H9 (cell line): Measurements from ENCODE around the gene FAM221B. TPM values are rescaled to one million over a fixed set of nuclear protein-coding genes. Genes with fewer than 3 reads are reported as not detected.

ENCODE experiments used
- DNase-seq: peaks from one replicate; pipeline ENCODE4 v3.0.0-alpha.2; 2017
- H2AFZ ChIP-seq: one replicate; pipeline ENCODE4 v1.6.1; 2013; ENCODE audit warnings: mild to moderate bottlenecking, low read length, control low read depth, moderate library complexity
- H2AK5ac ChIP-seq: 2 replicates; pipeline ENCODE4 v1.6.1; 2013; ENCODE audit warnings: low read length, control low read depth, mixed read lengths; ENCODE audit not compliant: insufficient read length
- H2BK120ac ChIP-seq: one replicate; pipeline ENCODE4 v1.6.1; 2013; ENCODE audit warnings: low read depth, mild to moderate bottlenecking, low read length, control low read depth, inconsistent platforms; ENCODE audit not compliant: poor library complexity, severe bottlenecking
- H2BK12ac ChIP-seq: 2 replicates; pipeline ENCODE4 v1.6.1; 2013; ENCODE audit warnings: low read length, control low read depth, mixed read lengths, low read depth; ENCODE audit not compliant: insufficient read length
- H2BK15ac ChIP-seq: 2 replicates; pipeline ENCODE4 v1.6.1; 2013; ENCODE audit warnings: low read depth, low read length, control low read depth
- H2BK20ac ChIP-seq: one replicate; pipeline ENCODE4 v1.6.1; 2013; ENCODE audit warnings: low read depth, mild to moderate bottlenecking, low read length, control low read depth, inconsistent platforms; ENCODE audit not compliant: poor library complexity, severe bottlenecking
- H2BK5ac ChIP-seq: 2 replicates; pipeline ENCODE4 v1.6.1; 2013; ENCODE audit warnings: low read length, control low read depth, mixed read lengths; ENCODE audit not compliant: insufficient read length
- H3K14ac ChIP-seq: 2 replicates; pipeline ENCODE4 v1.6.1; 2013; ENCODE audit warnings: low read length, control low read depth; ENCODE audit not compliant: insufficient read depth
- H3K18ac ChIP-seq: 2 replicates; pipeline ENCODE4 v1.6.1; 2013; ENCODE audit warnings: low read depth, mild to moderate bottlenecking, mixed read lengths, low read length, control low read depth; ENCODE audit not compliant: insufficient read length
- H3K23ac ChIP-seq: 2 replicates; pipeline ENCODE4 v1.6.1; 2013; ENCODE audit warnings: low read length, control low read depth, mixed read lengths, low read depth; ENCODE audit not compliant: insufficient read length
- H3K23me2 ChIP-seq: 2 replicates; pipeline ENCODE4 v1.6.1; 2013; ENCODE audit warnings: low read depth, mild to moderate bottlenecking, mixed read lengths, low read length, control low read depth; ENCODE audit not compliant: insufficient read length, poor library complexity, severe bottlenecking
- H3K27ac ChIP-seq: 2 replicates; pipeline ENCODE4 v1.5.1; 2013; ENCODE audit warnings: low read length, control low read depth, mixed read lengths, low read depth; ENCODE audit not compliant: insufficient read length
- H3K27me3 ChIP-seq: 2 replicates; pipeline ENCODE4 v1.6.1; 2013; ENCODE audit warnings: low read length, control low read depth, inconsistent platforms; ENCODE audit not compliant: insufficient read depth
- H3K4ac ChIP-seq: 2 replicates; pipeline ENCODE4 v1.6.1; 2013; ENCODE audit warnings: low read depth, mild to moderate bottlenecking, control low read depth, inconsistent platforms, low read length, moderate library complexity
- H3K4me1 ChIP-seq: 2 replicates; pipeline ENCODE4 v1.6.1; 2013; ENCODE audit warnings: low read length, control low read depth, inconsistent platforms; ENCODE audit not compliant: insufficient read depth
- H3K4me2 ChIP-seq: 2 replicates; pipeline ENCODE4 v1.6.1; 2013; ENCODE audit warnings: low read length, control low read depth, mixed read lengths; ENCODE audit not compliant: insufficient read length, insufficient read depth
- H3K56ac ChIP-seq: 2 replicates; pipeline ENCODE4 v1.6.1; 2013; ENCODE audit warnings: low read depth, mild to moderate bottlenecking, mixed read lengths, low read length, control low read depth; ENCODE audit not compliant: insufficient read length
- H3K79me1 ChIP-seq: 2 replicates; pipeline ENCODE4 v1.6.1; 2013; ENCODE audit warnings: low read depth, mild to moderate bottlenecking, moderate library complexity, low read length, control low read depth, inconsistent platforms; ENCODE audit not compliant: insufficient read depth, poor library complexity, severe bottlenecking
- H3K79me2 ChIP-seq: 2 replicates; pipeline ENCODE4 v1.6.1; 2013; ENCODE audit warnings: low read length, control low read depth, inconsistent platforms; ENCODE audit not compliant: insufficient read depth
- H3K9ac ChIP-seq: 2 replicates; pipeline ENCODE4 v1.6.1; 2013; ENCODE audit warnings: low read length, control low read depth, mixed read lengths; ENCODE audit not compliant: insufficient read length; ENCODE audit errors: extremely low read depth
- H3K9me3 ChIP-seq: one replicate; pipeline ENCODE4 v1.6.1; 2013; ENCODE audit warnings: low read depth, low read length, inconsistent platforms; ENCODE audit not compliant: control insufficient read depth
- H3T11ph ChIP-seq: one replicate; pipeline ENCODE4 v1.6.1; 2013; ENCODE audit warnings: mild to moderate bottlenecking, low read length, control low read depth, inconsistent platforms
- H4K20me1 ChIP-seq: one replicate; pipeline ENCODE4 v1.6.1; 2013; ENCODE audit not compliant: control insufficient read depth, insufficient read length, insufficient read depth
- H4K5ac ChIP-seq: 2 replicates; pipeline ENCODE4 v1.6.1; 2013; ENCODE audit warnings: low read depth, mild to moderate bottlenecking, mixed read lengths, low read length, control low read depth; ENCODE audit not compliant: insufficient read length
- H4K8ac ChIP-seq: replicated peaks from 2 replicates; pipeline ENCODE4 v1.6.1; 2013; ENCODE audit warnings: low read length, control low read depth, mixed read lengths, low read depth; ENCODE audit not compliant: insufficient read length
- H4K91ac ChIP-seq: 2 replicates; pipeline ENCODE4 v1.6.1; 2013; ENCODE audit warnings: low read depth, mild to moderate bottlenecking, moderate library complexity, mixed read lengths, low read length, control low read depth; ENCODE audit not compliant: insufficient read length
- H3K27ac Mint-ChIP-seq, 3 experiments: 2 replicates in 2 of 3; 3 replicates in 1 of 3; pipeline ENCODE4 v1.8.0; 2020 to 2021; ENCODE audit warnings: mixed read lengths in 3 of 3, mild to moderate bottlenecking in 1 of 3, moderate library complexity in 1 of 3
- H3K27me3 Mint-ChIP-seq: 2 replicates; pipeline ENCODE4 v1.8.0; 2021; ENCODE audit warnings: low read depth, mild to moderate bottlenecking, moderate library complexity, mixed read lengths
- H3K36me3 Mint-ChIP-seq, 3 experiments: 2 replicates in 2 of 3; 3 replicates in 1 of 3; pipeline ENCODE4 v1.8.0; 2020 to 2021; ENCODE audit warnings: low read depth in 3 of 3, mixed read lengths in 3 of 3; ENCODE audit not compliant: insufficient read depth in 1 of 3
- H3K4me1 Mint-ChIP-seq, 2 experiments: 2 replicates each; pipeline ENCODE4 v1.8.0; 2020; ENCODE audit warnings: mixed read lengths in 2 of 2
- H3K4me3 Mint-ChIP-seq, 2 experiments: 2 replicates in 1 of 2; 3 replicates in 1 of 2; pipeline ENCODE4 v1.8.0; 2020 to 2021; ENCODE audit warnings: mild to moderate bottlenecking in 2 of 2, mixed read lengths in 2 of 2, moderate library complexity in 1 of 2
- H3K9me3 Mint-ChIP-seq, 2 experiments: 2 replicates in 1 of 2; 3 replicates in 1 of 2; pipeline ENCODE4 v1.8.0; 2020; ENCODE audit warnings: mild to moderate bottlenecking in 2 of 2, mixed read lengths in 2 of 2, moderate library complexity in 1 of 2
- WGBS: extraction: QIAGEN DNeasy Blood & Tissue Kit; methylation state at CpG from one replicate; pipeline ENCODE4 v1.1.7; 2013; ENCODE audit warnings: missing lambda C conversion rate, low lambda C conversion rate, mixed read lengths; ENCODE audit not compliant: insufficient read length; ENCODE audit errors: extremely low coverage; 5-methylcytosine and 5-hydroxymethylcytosine counted together
- total RNA-seq: library from RNA; stranded (reverse); gene quantifications from 2 replicates; pipeline ENCODE4 v1.2.1, GENCODE V29; 2021
- TF ChIP-seq, protein P1 (sequence below): fragments of 200-600 bp; sonication (generic); conservative IDR thresholded peaks from 3 replicates; pipeline ENCODE4 v1.8.0; 2021; ENCODE audit warnings: antibody characterized with exemption, mild to moderate bottlenecking

FAM221B gene
- total RNA-seq, 1 experiment from 2014 or later: not detected

DNA sequence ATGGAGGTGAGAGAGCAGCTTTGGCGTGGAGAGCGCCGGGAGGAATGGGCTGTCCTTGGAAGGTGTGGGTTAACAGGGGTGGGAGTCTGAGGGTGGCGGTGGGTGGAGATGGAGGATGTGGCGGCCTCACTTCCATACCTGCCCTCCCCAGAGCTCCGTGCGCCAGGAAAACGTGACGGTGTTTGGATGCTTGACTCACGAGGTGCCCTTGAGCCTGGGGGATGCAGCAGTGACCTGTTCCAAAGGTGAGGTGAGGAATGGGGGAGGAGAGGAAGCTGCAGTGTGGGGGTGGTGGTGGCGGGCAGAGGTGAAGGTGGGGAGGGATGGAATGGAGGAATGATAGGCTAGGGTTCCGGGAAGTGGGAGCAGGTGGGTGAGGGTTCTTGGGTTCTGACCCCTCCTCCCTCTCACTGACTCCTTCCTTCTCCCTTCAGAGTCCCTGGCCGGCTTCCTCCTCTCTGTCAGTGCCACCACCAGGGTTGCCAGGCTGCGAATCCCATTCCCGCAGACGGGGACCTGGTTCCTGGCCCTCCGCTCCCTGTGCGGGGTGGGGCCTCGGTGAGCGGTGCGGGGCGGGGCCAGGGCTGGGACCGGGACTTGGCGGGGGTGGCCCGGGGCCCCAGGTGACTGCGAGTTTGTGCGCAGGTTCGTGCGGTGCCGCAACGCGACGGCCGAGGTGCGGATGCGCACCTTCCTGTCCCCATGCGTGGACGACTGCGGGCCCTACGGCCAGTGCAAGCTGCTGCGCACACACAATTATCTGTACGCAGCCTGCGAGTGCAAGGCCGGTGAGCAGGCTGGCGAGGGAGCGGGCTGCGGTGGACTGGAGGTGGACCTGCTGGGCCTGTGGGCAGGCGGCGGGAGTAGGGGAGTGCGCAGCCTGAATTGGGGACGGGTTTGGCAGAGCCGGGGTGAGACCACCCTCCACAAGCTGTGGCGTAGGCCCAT is 17.6 kb upstream of the FAM221B start:
- Histone ChIP-seq H2BK20ac (no peak overlapping the region), H3K4ac (no peak overlapping the region), H3K4me1 (peaks cover 14% of the 10 kb centered on the region; the same call in 1 of the 2 replicates), H2BK12ac (no peak overlapping the region), H4K20me1 (no peaks in the 10 kb centered on the region), H3K4me2 (peak overlapping the region; percentile 79), H4K5ac (no peak overlapping the region), H4K91ac (no peak overlapping the region), H3K23me2 (peaks cover 7% of the 10 kb centered on the region), H3K9ac (peak overlapping the region; percentile 14), H3K23ac (no peak overlapping the region), H2BK5ac (no peak overlapping the region), H3K14ac (peak overlapping the region; percentile 27; the same call in 1 of the 2 replicates), H3K27ac (no peak overlapping the region), H2BK15ac (no peak overlapping the region), H3K9me3 (no peaks in the 10 kb centered on the region), H3K79me1 (no peaks in the 10 kb centered on the region), H3T11ph (no peak overlapping the region), H2BK120ac (no peak overlapping the region), H2AK5ac (no peak overlapping the region), H3K27me3 (no peaks in the 10 kb centered on the region; the same call in 1 of the 2 replicates), H2AFZ (no peak overlapping the region), H3K18ac (peak overlapping the region; percentile 52), H3K56ac (no peak overlapping the region), H3K79me2 (no peaks in the 10 kb centered on the region), H4K8ac (no peak overlapping the region)
- peak; percentile 74 for DNase-seq
- no CpG with 5 or more reads among the region's 53 CpGs for WGBS
- peak overlapping the region; percentile 77 to 86 for H3K4me3 Mint-ChIP-seq
- peaks cover 1 to 17% (median 8%) of the 10 kb centered on the region in 3 experiments; a peak in 5 of 7 replicates for H3K36me3 Mint-ChIP-seq
- TF ChIP-seq, protein P1, sequence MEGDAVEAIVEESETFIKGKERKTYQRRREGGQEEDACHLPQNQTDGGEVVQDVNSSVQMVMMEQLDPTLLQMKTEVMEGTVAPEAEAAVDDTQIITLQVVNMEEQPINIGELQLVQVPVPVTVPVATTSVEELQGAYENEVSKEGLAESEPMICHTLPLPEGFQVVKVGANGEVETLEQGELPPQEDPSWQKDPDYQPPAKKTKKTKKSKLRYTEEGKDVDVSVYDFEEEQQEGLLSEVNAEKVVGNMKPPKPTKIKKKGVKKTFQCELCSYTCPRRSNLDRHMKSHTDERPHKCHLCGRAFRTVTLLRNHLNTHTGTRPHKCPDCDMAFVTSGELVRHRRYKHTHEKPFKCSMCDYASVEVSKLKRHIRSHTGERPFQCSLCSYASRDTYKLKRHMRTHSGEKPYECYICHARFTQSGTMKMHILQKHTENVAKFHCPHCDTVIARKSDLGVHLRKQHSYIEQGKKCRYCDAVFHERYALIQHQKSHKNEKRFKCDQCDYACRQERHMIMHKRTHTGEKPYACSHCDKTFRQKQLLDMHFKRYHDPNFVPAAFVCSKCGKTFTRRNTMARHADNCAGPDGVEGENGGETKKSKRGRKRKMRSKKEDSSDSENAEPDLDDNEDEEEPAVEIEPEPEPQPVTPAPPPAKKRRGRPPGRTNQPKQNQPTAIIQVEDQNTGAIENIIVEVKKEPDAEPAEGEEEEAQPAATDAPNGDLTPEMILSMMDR: no peak; the same call in 2 of the 3 replicates
- peaks cover 17% of the 10 kb centered on the region for H3K27me3 Mint-ChIP-seq
- H3K4me1 Mint-ChIP-seq: peaks cover 26 to 28% of the 10 kb centered on the region in 2 experiments
- peak overlapping the region; percentile 64 to 92 (median 81); a peak in 6 of 7 replicates for H3K27ac Mint-ChIP-seq
- H3K9me3 Mint-ChIP-seq: no peaks in the 10 kb centered on the region
